NCI-H2227 (cell line): ENCODE measurements around the gene HLA-B.
A peak's percentile ranks its signal among the peaks of the same experiment; 100 is the strongest.

Experiments used
- DNase-seq: peaks from one replicate; lab custom pipeline; 2025; ENCODE audit not compliant: unreplicated experiment; lab: John Stamatoyannopoulos, UW

The HLA-B gene

GRCh38 chr6:31353384-31353945 is 3.5 kb downstream of the HLA-B start:
- no peak for DNase-seq

GRCh38 chr6:31352683-31353383 is 4.1 kb downstream of the HLA-B start:
- DNase-seq, result no peak

- no peak for DNase-seq
Observed at GRCh38 chr6:31352310-31352682, 4.7 kb downstream of the HLA-B start.

- no peak for DNase-seq
Observed at GRCh38 chr6:31351401-31352309, 5.3 kb downstream of the HLA-B start.

- no peak for DNase-seq
Observed at GRCh38 chr6:31351033-31351380, 6.0 kb downstream of the HLA-B start.

- DNase-seq, result no peak
Observed at GRCh38 chr6:31350196-31351032, 6.6 kb downstream of the HLA-B start.

GRCh38 chr6:31349301-31349700 is 7.7 kb downstream of the HLA-B start:
- DNase-seq, result no peak

- DNase-seq, result no peak
Observed at GRCh38 chr6:31345026-31345730, 11.8 kb downstream of the HLA-B start.

- DNase-seq, result no peak
Observed at GRCh38 chr6:31340228-31340627, 16.8 kb downstream of the HLA-B start.

- no peak for DNase-seq
Observed at GRCh38 chr6:31339210-31339609, 17.8 kb downstream of the HLA-B start.

GRCh38 chr6:31336896-31337496 is 20.0 kb downstream of the HLA-B start:
- peak; percentile 6 for DNase-seq

GRCh38 chr6:31332637-31333602 is 24.1 kb downstream of the HLA-B start:
- DNase-seq, result no peak

GRCh38 chr6:31328355-31328960 is 28.5 kb downstream of the HLA-B start:
- no peak for DNase-seq

- DNase-seq, result no peak
Observed at GRCh38 chr6:31321820-31322219, 35.2 kb downstream of the HLA-B start.

GRCh38 chr6:31321005-31321707 is 35.8 kb downstream of the HLA-B start:
- DNase-seq, result no peak

- no peak for DNase-seq
Observed at GRCh38 chr6:31317036-31317435, 39.9 kb downstream of the HLA-B start.

GRCh38 chr6:31309641-31310040 is 47.3 kb downstream of the HLA-B start:
- DNase-seq, result no peak

GRCh38 chr6:31308845-31309175 is 48.2 kb downstream of the HLA-B start:
- no peak for DNase-seq
